ENCODE data around the gene PLN. TPM values are rescaled to one million over a fixed set of nuclear protein-coding genes. Genes with fewer than 3 reads are reported as not detected.
A peak's percentile ranks its signal among the peaks of the same experiment; 100 is the strongest.

Gene PLN
- total RNA-seq, 1 experiment from 2014 or later: not detected

- H3K9me3 ChIP-seq: no peaks in the 10 kb centered on the region
- intact Hi-C loops (cut with micrococcal nuclease; ENCODE audit: unreplicated experiment): loop anchor here (1.0 to 2.0 kb wide), 3 partner anchors 16 to 740 kb away; no protein-coding TSS in a partner anchor
- H3K4me3 Mint-ChIP-seq (ENCODE audit: unreplicated experiment): no peak overlapping the region
- no peaks in the 10 kb centered on the region for H3K36me3 ChIP-seq (ENCODE audit: control insufficient read depth, insufficient read depth, low read length)
- peak; percentile 39 to 50 for DNase-seq
- H3K27ac Mint-ChIP-seq (ENCODE audit: unreplicated experiment): no peak overlapping the region
- no peaks in the 10 kb centered on the region for H3K27me3 ChIP-seq (replicated peaks; ENCODE audit: control insufficient read depth, insufficient read depth, low read length)
- no peaks in the 10 kb centered on the region for H3K4me1 ChIP-seq
- H3K36me3 Mint-ChIP-seq (ENCODE audit: insufficient read depth, unreplicated experiment): no peaks in the 10 kb centered on the region
- ChIA-PET CTCF (interaction anchor here (0.6 kb wide), 1 partner anchor 15 kb away, joined by 3 read pairs; no protein-coding TSS in a partner anchor), POLR2A (no interaction called here)
- H3K4me1 Mint-ChIP-seq (ENCODE audit: low read depth, unreplicated experiment): no peaks in the 10 kb centered on the region
- TF ChIP-seq CTCF (IDR thresholded peaks at IDR 0.05; ENCODE audit: insufficient read depth in 1 of 2, low read depth in 1 of 2, low read length in 1 of 2, severe bottlenecking in 1 of 2, unreplicated experiment in 1 of 2): peak; percentile 54 to 62
- H3K4me3 ChIP-seq (ENCODE audit: low read depth, low read length): no peak overlapping the region
- no peaks in the 10 kb centered on the region for H3K27me3 Mint-ChIP-seq (ENCODE audit: insufficient read depth, unreplicated experiment)
- BruUV-seq (replicated peaks): no TSS peak
- no peaks in the 10 kb centered on the region for H3K9me3 Mint-ChIP-seq (ENCODE audit: unreplicated experiment)
Observed at GRCh38 chr6:118580585-118581419, 32.7 kb downstream of the PLN start.

GRCh38 chr6:118581489-118581959 is 33.4 kb downstream of the PLN start:
- ChIA-PET POLR2A (no interaction called here), CTCF (no interaction called here)
- Histone ChIP-seq H3K4me3 (ENCODE audit: low read depth, low read length) (no peak overlapping the region), H3K36me3 (ENCODE audit: control insufficient read depth, insufficient read depth, low read length) (no peaks in the 10 kb centered on the region), H3K9me3 (no peaks in the 10 kb centered on the region), H3K4me1 (no peaks in the 10 kb centered on the region), H3K27me3 (replicated peaks; ENCODE audit: control insufficient read depth, insufficient read depth, low read length) (no peaks in the 10 kb centered on the region)
- intact Hi-C loops (cut with micrococcal nuclease; ENCODE audit: unreplicated experiment): loop anchor here (2.0 kb wide), 1 partner anchor 741 kb away; no protein-coding TSS in a partner anchor
- BruUV-seq (replicated peaks): no TSS peak
- Mint-ChIP-seq H3K27ac (ENCODE audit: unreplicated experiment) (no peak overlapping the region), H3K4me1 (ENCODE audit: low read depth, unreplicated experiment) (no peaks in the 10 kb centered on the region), H3K4me3 (ENCODE audit: unreplicated experiment) (no peak overlapping the region), H3K36me3 (ENCODE audit: insufficient read depth, unreplicated experiment) (no peaks in the 10 kb centered on the region), H3K9me3 (ENCODE audit: unreplicated experiment) (no peaks in the 10 kb centered on the region), H3K27me3 (ENCODE audit: insufficient read depth, unreplicated experiment) (no peaks in the 10 kb centered on the region)
- no peak for TF ChIP-seq CTCF (IDR thresholded peaks at IDR 0.05; ENCODE audit: insufficient read depth in 1 of 2, low read depth in 1 of 2, low read length in 1 of 2, severe bottlenecking in 1 of 2, unreplicated experiment in 1 of 2)
- no peak for DNase-seq

- ChIA-PET CTCF (no interaction called here), POLR2A (no interaction called here)
- Mint-ChIP-seq H3K4me3 (ENCODE audit: unreplicated experiment) (no peak overlapping the region), H3K9me3 (ENCODE audit: unreplicated experiment) (no peaks in the 10 kb centered on the region), H3K36me3 (ENCODE audit: insufficient read depth, unreplicated experiment) (no peaks in the 10 kb centered on the region), H3K27me3 (ENCODE audit: insufficient read depth, unreplicated experiment) (peaks cover 4% of the 10 kb centered on the region), H3K27ac (ENCODE audit: unreplicated experiment) (no peak overlapping the region), H3K4me1 (ENCODE audit: low read depth, unreplicated experiment) (no peaks in the 10 kb centered on the region)
- H3K27me3 ChIP-seq (replicated peaks; ENCODE audit: control insufficient read depth, insufficient read depth, low read length): no peaks in the 10 kb centered on the region
- BruUV-seq (replicated peaks): no TSS peak
- intact Hi-C loops (cut with micrococcal nuclease; ENCODE audit: unreplicated experiment): no loop called here
- H3K4me1 ChIP-seq: no peaks in the 10 kb centered on the region
- no peak for TF ChIP-seq CTCF (IDR thresholded peaks at IDR 0.05; ENCODE audit: insufficient read depth in 1 of 2, low read depth in 1 of 2, low read length in 1 of 2, severe bottlenecking in 1 of 2, unreplicated experiment in 1 of 2)
- H3K9me3 ChIP-seq: no peaks in the 10 kb centered on the region
- DNase-seq: no peak
- H3K36me3 ChIP-seq (ENCODE audit: control insufficient read depth, insufficient read depth, low read length): no peaks in the 10 kb centered on the region
- no peak overlapping the region for H3K4me3 ChIP-seq (ENCODE audit: low read depth, low read length)
Observed at GRCh38 chr6:118584911-118585310, 36.8 kb downstream of the PLN start.

All from Caco-2 (cell line).